Suprapubic skin (tissue), 3 donors: ENCODE results near the gene LRFN3.

ENCODE experiments used
- POLR2A ChIP-seq, 2 donors: fragments of 450-650 bp; IDR thresholded peaks; one replicate each; pipeline ENCODE4 v1.6.1; 2017; ENCODE audit warnings: antibody characterized with exemption in 2 of 2, mild to moderate bottlenecking in 2 of 2, moderate library complexity in 2 of 2
- TF ChIP-seq, protein P1 (sequence below), 2 donors: fragments of 200-600 bp in 1 of 2; fragments of 450-650 bp in 1 of 2; sonication (generic) in 1 of 2; IDR thresholded peaks; one replicate each; pipeline ENCODE4 v1.5.1; 2016 to 2019; ENCODE audit warnings: antibody characterized with exemption in 2 of 2, mild to moderate bottlenecking in 1 of 2, moderate library complexity in 1 of 2

DNA sequence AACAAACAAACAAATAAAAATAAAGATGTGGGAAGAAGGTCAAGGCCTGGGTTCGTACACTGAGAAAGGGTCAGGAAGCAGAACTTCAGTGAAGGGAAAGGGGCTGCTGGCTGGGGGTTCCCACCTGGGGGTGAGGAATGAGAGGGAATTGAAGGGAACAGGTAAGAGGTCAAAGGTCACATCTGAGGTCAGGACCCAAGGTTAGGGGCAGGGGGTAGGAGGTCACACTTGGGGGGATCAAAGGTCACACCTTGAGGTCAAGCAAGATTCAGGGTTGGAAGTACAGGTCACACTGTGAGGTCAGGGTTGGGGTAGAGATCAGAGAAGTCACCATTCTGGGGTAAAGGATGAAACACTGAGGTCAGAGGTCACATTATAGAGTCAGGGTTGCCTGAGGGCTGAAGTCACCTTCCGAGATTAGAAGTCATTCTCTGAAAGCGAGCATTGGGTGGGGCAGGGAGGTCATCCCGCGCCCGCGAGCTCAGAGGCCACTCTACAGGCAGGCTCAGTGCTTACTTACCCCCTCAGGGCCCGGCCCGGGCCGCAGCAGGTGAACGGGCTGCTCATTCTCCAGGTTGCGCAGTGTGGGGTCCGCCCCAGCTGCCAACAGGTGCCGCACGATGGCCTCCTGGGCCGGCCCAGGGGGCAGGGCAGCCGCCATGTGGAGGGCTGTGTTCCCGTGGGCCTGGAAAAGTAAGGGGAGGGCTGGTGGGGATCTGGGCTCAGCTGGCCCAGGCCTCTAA is 46.6 kb upstream of the LRFN3 start:
- TF ChIP-seq, protein P1, sequence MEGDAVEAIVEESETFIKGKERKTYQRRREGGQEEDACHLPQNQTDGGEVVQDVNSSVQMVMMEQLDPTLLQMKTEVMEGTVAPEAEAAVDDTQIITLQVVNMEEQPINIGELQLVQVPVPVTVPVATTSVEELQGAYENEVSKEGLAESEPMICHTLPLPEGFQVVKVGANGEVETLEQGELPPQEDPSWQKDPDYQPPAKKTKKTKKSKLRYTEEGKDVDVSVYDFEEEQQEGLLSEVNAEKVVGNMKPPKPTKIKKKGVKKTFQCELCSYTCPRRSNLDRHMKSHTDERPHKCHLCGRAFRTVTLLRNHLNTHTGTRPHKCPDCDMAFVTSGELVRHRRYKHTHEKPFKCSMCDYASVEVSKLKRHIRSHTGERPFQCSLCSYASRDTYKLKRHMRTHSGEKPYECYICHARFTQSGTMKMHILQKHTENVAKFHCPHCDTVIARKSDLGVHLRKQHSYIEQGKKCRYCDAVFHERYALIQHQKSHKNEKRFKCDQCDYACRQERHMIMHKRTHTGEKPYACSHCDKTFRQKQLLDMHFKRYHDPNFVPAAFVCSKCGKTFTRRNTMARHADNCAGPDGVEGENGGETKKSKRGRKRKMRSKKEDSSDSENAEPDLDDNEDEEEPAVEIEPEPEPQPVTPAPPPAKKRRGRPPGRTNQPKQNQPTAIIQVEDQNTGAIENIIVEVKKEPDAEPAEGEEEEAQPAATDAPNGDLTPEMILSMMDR (IDR thresholded peaks at IDR 0.05): no peak
- no peak for TF ChIP-seq POLR2A (IDR thresholded peaks at IDR 0.05)
